Fibroblast of mammary gland (primary cell): ENCODE measurements around the gene SPINK5.

Source experiments
- DNase-seq: peaks from one replicate; pipeline ENCODE4 v3.0.0-alpha.2; 2010; ENCODE audit warnings: low read depth
- H3K4me3 ChIP-seq: 2 replicates; pipeline ENCODE4 v1.5.1; 2011; ENCODE audit warnings: low read depth, mild to moderate bottlenecking, low read length, moderate library complexity; ENCODE audit not compliant: control insufficient read depth
- TF ChIP-seq, protein P1 (sequence below): conservative IDR thresholded peaks from 2 replicates; pipeline ENCODE4 v1.5.1; 2011; ENCODE audit warnings: low read depth, low read length, inconsistent platforms; ENCODE audit not compliant: control insufficient read depth, insufficient read depth

Gene SPINK5

DNA sequence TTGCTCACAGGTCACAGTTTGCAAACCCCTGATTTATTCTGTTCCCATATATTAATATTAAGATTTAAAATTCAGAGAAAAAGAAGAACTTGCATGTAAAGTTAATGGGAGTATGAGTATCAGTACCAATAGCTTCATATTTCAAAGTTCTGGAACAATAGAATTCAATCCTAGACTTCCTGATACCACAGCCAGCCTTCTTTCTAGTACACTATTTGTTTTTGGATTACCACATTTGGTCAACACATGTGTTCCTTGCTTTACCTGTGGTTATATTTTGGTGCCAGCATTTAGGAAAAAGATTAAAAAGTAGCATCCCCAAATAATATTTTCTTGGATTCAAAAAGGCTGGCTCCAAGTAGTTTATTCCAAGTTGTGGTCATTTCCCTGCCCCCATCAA, 49.5 kb downstream of the SPINK5 start:
- no peak overlapping the region for H3K4me3 ChIP-seq
- DNase-seq: no peak
- TF ChIP-seq, protein P1, sequence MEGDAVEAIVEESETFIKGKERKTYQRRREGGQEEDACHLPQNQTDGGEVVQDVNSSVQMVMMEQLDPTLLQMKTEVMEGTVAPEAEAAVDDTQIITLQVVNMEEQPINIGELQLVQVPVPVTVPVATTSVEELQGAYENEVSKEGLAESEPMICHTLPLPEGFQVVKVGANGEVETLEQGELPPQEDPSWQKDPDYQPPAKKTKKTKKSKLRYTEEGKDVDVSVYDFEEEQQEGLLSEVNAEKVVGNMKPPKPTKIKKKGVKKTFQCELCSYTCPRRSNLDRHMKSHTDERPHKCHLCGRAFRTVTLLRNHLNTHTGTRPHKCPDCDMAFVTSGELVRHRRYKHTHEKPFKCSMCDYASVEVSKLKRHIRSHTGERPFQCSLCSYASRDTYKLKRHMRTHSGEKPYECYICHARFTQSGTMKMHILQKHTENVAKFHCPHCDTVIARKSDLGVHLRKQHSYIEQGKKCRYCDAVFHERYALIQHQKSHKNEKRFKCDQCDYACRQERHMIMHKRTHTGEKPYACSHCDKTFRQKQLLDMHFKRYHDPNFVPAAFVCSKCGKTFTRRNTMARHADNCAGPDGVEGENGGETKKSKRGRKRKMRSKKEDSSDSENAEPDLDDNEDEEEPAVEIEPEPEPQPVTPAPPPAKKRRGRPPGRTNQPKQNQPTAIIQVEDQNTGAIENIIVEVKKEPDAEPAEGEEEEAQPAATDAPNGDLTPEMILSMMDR: no peak

DNA sequence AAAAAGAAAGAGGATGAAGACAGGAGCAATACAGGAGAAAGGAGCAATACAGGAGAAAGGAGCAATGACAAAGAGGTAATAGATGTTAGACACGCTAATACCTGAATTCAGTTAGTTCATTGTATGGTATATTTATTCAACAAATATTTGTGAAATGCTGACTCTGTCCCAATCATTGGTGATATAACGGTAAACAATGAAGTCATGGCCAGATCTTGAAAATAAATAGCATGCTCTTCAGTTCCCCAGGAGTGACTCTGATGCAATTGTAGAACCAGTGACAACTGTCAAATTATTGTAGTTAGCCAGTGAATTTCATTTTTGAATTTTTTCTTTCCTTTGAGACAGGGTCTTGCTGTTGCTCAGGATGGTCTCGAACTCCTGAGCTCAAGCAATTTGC, 56.5 kb downstream of the SPINK5 start:
- no peak for DNase-seq
- H3K4me3 ChIP-seq: no peak overlapping the region
- TF ChIP-seq, protein P1: no peak

DNA sequence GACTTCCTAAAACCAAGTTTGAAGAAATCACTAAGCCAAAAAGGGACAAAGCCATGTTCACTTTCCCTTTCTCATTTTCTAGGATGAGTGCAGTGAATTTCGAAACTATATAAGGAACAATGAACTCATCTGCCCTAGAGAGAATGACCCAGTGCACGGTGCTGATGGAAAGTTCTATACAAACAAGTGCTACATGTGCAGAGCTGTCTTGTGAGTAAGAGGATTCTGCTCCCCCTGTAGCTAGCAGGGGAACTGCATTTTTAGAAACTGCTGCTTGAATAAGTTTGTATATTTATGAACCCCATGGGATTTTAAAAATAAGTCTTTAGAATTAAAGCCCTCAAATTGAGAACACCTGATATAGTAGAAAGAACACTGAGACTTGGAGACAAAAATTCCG, 61.9 kb downstream of the SPINK5 start:
- TF ChIP-seq, protein P1: peak; percentile 32
- DNase-seq: peak; percentile 28
- H3K4me3 ChIP-seq: no peak overlapping the region

DNA sequence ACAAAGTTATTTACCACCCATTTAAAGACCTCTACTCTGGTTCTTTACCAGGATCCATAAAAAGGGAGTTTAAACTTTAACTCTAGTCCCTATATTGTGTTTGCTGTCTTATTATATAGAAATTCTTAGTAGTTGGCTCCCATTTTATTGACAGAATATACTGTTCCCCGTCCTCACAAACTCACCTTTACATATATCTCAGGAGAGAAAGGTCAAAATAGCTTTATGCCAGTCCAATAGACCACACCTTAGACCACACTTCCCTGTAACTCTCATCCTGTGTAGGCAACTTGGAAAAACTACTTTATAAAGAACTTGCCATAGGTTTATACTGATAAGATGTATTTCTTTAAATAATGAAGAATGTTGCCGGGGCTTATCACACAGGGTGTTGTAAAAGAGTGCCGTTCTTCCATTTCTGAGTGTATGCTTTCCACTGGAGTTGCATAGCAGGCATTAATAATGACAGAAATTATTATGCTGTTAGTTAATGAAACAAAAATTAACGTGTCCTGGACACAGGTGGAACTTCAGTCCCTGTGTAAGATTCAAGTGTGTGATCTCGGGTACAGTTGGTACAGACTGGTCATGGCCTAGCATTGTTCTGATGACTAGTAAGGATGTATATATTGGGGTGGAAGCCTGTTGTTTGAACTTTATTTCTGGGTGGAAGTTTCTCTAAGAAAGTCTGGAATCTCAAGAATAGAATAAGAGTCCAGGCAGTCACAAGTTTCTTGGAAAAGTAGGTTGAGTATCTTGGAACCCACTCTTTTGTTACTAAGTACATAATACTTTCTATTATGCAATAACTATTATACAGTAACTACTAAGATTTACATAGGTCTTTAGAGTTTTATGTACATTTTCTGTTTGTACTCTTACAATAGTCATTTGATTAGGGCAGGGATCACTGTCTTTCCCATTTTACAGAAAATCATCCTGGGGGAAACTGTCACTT, 71.6 kb downstream of the SPINK5 start:
- TF ChIP-seq, protein P1: no peak
- no peak overlapping the region for H3K4me3 ChIP-seq

DNA sequence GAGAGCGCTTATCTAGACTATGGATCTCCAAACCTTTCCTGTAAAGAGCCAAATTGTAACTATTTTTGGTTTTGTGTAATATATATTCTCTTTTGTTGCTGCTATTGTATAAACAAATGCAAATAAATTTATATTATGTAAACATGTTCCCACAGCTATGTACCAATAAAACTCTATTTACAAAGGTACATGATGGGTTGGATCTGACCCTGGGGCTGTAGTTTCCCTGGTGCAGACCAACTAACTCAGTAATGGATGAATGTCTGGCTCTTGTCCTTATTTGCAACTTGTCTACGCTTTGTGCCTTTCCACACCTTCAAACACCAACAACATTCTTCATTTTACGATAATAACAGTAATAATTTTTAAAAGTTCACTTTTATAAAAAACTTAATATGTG, 77.1 kb downstream of the SPINK5 start:
- no peak for DNase-seq
- TF ChIP-seq, protein P1: no peak
- no peak overlapping the region for H3K4me3 ChIP-seq

More for the DNA sequence above, 71.6 kb downstream of the SPINK5 start:
- DNase-seq: no peak

DNA sequence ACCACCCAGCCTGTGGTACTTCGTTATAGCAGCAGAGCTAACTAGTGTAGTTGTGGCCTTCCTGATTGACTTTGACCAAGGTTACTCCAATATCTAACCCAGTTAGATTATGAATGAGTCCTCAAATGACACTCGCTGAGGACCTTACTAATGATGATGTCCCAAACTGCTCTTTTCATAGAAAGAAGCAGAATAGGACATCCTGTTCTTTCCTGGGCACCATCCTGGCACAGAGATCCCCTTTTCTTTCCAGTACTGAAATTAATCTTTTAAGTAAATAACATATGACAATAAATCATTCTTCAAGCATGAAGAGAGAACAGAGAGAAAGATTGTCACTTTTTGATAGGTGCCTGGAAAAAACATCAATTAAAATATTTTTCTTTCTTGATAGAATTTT, 77.9 kb downstream of the SPINK5 start:
- no peak for DNase-seq
- TF ChIP-seq, protein P1: no peak
- no peak overlapping the region for H3K4me3 ChIP-seq
